HG02798 (cell line): Measurements from ENCODE around the gene PEAR1.
A peak's percentile ranks its signal among the peaks of the same experiment; 100 is the strongest.
"Not testable (repeated sequence)": the region's sequence is repeated elsewhere in the genome, so short reads cannot be mapped to it uniquely, and the experiment has no call there.

Experiments
- ATAC-seq: cut with Tn5 transposase; IDR thresholded peaks from one replicate; pipeline ENCODE4 v1.9.1; 2021; ENCODE audit warnings: mild to moderate bottlenecking; ENCODE audit not compliant: unreplicated experiment, poor library complexity

PEAR1 gene

DNA sequence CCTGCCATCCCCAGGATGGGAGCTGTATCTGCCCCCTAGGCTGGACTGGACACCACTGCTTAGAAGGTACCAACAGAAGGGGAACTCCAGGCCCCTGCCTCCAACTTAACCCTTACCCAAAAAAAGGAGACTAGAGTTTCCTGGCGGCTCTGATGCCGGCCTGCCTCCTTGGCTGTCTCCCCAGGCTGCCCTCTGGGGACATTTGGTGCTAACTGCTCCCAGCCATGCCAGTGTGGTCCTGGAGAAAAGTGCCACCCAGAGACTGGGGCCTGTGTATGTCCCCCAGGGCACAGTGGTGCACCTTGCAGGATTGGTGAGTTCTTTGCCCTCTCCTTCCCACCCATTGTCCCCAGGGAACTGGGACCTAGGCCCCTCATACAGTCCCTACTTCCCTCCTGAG is 18.8 kb downstream of the PEAR1 start:
- ATAC-seq = no peak

DNA sequence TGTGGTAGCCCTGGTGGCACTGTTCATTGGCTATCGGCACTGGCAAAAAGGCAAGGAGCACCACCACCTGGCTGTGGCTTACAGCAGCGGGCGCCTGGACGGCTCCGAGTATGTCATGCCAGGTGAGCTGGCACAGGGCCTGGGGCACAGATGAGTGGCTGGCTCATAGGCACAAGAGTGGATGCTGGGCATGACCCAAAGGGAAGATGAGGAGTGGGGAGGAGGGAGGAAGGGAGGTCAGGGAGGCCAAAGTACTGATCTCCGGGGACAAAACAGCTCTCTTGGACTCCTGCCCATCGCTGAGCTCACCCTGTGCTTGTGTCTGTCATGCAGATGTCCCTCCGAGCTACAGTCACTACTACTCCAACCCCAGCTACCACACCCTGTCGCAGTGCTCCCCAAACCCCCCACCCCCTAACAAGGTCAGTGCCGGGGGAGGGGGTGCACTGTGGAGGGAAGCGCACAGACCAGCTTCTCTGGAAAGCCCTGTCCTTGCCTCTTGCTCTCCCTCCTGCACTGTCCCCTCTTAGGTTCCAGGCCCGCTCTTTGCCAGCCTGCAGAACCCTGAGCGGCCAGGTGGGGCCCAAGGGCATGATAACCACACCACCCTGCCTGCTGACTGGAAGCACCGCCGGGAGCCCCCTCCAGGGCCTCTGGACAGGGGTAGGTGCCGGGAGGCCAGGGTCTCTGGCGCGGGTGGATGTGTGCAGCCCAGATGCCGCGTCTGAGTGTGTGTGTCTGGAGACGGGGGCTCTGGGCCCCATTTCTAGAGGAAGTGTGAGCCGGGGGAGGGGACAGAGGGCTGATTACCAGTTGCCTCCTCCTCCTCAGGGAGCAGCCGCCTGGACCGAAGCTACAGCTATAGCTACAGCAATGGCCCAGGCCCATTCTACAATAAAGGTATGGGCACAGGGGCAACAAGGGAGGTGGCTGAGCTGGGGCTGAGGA is 19.6 kb downstream of the PEAR1 start:
- no peak for ATAC-seq

DNA sequence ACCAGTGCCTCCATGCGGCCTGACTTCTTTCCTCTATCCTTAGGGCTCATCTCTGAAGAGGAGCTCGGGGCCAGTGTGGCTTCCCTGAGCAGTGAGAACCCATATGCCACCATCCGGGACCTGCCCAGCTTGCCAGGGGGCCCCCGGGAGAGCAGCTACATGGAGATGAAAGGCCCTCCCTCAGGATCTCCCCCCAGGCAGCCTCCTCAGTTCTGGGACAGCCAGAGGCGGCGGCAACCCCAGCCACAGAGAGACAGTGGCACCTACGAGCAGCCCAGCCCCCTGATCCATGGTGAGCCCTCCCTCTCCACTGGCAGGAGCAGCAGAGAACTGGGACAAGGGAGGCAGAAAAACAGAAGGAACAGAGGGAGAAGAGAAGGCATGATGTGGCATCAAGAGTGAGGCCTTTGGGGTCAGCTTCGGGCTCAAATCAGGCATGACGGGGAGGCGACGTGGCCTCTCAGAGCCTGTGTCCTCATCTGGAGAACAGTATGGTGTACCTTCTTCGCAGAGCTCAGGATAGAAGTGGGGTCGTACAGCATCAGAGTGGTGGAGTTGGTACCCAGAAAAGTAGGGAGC is 20.4 kb downstream of the PEAR1 start:
- no peak for ATAC-seq

DNA sequence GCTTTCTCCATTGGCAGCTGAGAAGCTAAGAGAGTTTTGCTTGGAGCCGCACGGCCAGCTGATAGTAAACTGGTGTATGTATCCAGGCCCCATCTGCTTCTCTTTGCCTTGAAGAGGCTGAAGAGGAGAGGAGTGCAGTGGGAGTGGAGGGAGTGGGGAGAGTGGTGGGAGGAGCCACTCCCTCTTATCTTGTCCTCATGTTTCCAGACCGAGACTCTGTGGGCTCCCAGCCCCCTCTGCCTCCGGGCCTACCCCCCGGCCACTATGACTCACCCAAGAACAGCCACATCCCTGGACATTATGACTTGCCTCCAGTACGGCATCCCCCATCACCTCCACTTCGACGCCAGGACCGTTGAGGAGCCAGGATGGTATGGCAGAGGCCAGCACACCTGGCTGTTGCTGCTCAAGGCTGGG is 20.9 kb downstream of the PEAR1 start:
- ATAC-seq = no peak

DNA sequence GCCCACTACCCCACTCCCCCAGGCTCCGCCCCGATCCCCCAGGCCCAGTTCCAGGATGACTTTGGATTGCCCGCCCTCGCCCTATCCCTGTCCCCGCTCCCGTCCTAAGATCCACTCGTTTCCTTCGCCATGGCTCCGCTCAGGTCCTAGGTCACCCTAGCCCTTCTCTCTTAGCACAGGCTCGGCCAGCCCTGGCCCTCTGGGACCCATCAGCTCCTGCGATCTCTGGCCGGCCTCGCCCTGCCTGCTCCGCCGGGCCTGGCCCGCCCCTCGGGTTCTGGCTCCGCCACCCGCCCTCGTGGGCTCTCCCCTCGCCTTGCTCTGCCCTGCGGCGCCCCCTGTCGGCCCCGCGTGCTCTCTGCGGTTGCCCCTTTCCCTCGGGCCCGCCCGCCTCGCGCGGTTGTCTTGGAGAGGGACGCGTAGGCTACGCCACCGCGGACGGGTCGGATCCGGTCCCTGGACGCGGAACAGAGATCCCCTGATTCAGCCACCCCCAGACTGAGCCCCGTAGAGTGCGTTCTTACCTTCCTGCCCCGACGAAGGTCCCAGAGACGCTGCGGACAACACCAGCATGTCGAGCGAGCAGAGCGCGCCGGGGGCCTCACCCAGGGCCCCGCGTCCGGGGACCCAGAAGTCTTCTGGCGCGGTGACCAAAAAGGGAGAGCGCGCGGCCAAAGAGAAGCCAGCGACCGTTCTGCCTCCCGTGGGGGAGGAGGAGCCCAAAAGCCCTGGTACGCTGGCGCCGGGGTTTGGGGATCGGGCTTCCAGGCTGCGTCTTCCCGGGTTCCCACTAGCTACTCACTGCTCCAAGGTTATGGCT is 26.9 kb downstream of the PEAR1 start, which contains the start of gene LRRC71:
TSS of gene LRRC71 (plus strand) at position 400 of the 820 bp plus-strand sequence. CDS start at position 572, 172 bp downstream.
- no peak for ATAC-seq

DNA sequence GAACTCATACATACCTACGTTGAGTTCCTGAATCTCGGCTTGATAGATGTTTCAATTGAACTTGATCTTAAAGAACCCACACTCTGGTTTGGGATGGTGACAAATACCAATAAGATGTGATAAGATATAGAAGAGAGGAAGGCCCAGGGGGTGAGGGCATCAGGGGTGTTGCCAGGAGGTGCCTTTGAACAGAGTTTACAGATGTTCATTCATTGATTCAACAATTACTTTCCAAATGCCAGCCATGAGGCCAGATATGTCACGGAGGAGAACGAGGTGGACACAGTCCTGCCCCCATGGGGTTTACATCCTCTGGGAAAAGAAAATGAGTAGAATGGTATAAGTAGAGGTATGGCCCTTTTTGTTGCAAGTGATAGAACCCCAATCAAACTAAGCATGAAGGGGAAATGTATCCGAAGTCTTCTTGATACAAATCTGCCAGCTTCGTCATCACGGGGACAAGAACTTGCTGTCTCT is 27.6 kb downstream of the PEAR1 start:
- no peak for ATAC-seq

DNA sequence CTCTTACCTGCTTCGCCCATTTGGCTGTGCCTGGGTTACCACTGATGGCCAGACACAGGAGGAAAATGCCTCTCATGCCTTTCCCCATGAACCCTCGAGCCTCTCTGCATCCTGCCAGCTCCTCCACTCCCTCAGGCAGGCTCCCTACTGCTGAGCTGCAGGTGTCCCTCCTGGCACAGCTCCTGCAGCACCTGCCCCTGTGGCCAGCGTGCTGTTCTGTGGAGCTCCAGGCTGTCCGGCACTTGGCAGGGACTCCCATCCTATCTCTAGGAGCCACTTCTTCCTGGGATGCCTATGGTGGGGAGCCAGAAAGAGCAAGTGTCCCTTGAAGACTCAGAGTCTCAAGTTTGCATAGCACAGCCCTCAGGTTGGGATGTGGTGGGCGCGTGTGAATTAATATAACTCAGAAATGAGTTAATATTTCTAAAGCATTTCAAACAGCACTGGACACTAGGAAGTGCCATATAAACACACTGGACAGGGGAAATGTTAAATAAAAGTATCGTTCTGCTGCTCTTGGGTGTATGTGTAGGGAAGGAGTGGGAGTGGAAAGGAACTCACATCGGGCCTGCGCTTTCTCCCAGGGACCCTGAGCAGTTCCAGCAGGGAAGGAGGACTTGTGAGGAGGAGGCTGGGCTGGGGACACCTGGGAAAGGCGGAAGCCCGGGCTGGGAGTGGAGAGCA is 29.6 kb downstream of the PEAR1 start:
- ATAC-seq = no peak

DNA sequence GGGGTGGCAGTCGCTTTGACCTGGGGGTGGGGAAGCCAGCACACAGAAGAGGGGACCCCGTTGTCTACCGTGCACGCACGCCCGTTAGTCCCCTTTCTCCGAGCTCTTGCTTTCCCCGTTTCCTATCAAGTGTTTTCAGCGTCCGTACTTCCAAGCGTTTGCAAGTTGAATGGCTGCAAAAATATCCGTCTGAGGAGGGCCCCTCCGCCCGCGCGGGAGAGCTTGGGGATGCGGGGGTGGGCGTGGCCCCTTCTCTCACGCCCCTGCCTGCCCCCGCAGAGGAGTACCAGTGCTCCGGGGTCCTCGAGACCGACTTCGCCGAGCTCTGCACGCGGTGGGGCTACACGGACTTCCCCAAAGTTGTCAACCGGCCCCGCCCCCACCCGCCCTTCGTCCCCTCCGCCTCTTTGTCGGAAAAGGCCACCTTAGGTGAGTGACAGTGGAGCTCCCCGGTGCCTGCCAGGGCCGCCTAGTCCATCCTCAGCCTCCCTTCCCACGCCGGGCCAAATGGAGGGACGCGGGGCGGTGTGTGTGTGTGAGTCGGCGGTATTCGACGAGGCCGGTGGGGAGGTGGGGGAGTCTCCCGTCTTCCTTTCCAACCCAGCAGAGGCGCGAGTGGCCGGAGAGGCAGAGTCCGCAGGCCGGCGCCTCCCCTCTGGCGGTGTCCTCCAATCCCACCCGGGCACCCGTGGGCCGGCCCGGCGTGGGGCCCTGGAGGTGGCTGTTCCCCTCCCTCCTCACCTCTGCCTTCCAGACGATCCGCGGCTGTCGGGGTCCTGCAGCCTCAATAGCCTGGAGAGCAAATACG is 30.4 kb downstream of the PEAR1 start:
- ATAC-seq = no peak

DNA sequence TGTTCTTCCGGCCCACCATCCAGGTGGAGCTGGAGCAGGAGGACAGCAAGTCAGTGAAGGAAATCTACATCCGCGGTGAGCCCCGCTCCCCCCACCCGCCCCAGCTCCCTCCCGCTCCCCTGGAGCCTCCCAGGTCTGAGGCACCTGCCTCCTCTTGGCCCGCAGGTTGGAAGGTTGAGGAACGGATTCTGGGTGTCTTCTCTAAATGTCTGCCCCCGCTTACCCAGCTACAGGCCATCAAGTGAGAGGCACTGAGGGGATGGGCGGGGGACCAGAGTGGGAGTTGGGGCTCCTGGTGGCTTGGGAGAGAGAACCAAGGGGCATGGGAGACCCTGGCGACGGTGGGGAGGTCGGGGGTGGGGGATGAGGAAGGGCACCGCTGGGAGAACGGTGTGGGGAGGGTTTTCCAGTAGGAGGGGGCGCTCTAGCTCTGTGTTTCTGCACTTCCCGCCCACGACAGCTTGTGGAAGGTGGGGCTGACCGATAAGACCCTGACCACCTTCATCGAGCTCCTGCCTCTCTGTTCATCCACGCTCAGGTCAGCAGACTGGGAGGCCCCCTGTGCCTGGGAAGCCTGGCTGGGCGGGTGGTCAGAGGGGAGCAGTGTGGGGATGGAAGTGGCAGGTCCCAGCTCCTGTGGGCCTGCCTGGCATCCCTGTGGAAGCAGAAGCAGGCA is 31.1 kb downstream of the PEAR1 start:
- ATAC-seq = no peak

DNA sequence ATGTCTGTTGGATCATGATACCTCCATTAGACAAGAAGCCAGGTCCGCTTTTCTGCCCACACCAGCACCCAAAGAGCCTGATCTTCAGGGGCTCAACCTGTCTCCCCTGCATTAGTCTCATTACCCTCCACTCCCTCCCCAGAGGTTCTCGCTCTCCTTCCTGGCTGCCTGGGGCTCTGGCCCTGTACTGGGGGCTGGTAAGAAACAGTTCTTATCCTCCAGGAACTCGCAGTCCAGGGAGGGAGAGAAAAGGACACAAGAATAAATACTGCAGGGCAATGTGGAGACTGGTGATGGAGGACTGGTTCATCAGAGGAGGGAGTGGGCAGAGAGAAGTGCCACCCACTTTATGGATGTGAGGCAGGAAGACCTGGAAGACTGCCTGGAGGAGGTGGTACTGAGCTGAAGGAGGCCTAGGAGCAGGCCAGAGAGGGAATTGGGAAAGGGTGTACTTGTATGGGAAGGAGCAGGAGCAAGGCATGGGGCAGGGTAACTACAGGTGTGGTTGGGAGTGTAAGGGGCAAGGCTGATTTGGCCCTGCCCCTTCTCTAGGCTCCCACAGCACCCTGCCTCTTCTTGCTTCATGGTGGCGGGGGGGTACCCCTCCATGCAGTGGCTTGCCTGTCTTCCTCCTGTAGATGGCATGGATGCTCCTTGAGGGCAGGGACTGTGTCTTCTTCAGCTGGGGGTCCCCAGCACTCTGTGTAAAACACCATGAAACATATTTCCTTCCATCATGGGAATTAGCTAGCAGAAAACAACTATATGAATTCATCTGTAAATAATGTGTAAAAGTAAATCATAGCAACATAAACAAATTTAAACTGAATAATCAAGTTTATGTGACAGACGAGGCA is 31.9 kb downstream of the PEAR1 start:
- ATAC-seq = no peak

DNA sequence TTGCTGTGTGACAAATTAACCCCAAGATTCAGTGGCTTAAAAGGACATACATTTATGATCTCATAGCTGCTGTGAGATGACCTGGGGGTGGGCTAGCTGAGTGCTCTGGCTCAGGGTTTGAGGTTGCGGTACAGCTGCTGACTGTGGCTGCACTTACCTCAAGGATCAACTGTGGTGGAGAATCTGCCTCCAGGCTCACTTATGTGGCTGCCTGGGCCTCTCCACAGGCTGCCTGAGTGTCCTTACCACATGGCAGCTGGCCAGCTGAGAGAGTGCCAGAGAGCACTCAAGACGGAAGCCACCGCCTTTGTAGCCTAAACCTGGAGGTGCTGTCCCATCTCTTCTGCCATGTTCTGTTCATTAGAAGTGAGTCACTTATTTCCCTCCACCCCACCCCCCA is 32.7 kb downstream of the PEAR1 start:
- ATAC-seq = no peak

DNA sequence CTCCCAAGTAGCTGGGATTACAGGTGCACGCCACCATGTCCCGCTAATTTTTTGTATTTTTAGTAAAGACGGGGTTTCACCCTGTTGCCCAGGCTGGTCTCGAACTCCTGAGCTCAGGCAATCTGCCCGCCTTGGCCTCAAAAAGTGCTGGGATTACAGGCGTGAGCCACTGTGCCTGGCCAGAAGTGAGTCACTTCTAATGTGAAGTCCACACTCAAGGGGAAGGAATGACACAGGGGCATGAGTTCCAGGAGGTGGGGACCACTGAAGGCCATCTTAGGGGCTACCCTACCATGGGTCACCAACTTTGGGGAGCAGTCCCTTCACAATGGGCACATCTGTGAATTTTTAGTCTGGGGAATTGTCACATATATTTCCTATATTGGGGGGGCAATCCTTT is 33.2 kb downstream of the PEAR1 start:
- not testable (repeated sequence) for ATAC-seq

DNA sequence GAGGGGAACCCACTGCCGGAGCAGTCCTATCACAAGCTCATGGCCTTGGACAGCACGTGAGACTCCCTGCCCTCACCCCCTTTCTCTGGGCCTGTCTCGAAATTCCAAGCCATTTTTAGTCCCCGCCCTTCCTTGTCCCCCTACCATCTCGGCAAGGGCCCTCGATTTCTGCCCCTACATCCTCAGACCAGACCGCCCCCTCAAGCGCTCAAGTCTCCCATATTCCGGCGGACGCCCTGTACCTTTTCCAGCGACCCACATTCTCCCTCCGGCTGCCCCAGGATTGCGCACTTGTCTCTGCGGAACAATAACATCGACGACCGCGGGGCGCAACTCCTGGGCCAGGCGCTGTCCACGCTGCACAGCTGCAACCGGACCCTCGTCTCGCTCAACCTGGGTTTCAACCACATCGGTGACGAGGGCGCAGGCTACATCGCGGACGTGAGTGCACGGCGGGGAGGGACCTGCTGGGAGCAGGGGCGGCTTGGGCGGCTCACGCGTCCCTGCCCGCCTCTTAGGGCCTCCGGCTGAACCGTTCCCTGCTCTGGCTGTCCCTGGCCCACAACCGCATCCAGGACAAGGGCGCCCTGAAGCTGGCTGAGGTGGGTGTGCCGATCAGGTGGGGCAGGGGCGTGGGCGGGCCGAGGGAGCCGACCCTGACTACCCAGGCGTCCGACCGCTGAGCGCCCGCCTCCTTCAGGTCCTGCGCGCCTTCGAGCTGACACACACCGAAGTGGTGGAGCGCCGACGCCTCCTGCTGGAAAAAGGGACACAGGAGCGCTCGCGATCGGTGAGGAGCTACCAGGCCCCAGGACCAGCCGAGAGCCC is 33.9 kb downstream of the PEAR1 start:
- peak; percentile 44 for ATAC-seq

DNA sequence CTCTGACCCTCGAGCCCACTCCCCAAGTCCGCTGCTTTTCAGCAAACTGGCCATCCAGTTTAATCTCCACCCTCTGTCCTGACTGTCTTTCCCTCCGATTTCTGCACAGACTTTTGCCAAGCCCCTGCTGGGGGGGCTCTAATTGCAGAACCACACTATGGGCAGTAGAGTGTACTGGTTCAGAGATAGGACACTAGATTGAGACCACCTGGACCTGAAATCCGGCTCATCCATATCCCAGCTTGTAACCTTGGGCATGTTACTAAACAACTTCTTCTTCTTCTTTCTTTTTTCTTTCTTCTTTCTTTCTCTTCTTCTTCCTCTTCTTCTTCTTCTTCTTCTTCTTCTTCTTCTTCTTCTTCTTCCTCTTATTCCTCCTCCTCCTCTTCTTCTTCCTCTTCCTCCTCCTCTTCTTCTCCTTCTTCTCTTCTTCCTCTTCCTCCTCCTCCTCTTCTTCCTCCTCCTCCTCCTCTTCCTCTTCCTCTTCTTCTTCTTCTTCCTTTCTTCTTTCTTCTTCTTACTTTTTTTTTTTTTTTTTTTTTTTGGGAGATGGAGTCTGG is 34.6 kb downstream of the PEAR1 start:
- ATAC-seq = no peak

DNA sequence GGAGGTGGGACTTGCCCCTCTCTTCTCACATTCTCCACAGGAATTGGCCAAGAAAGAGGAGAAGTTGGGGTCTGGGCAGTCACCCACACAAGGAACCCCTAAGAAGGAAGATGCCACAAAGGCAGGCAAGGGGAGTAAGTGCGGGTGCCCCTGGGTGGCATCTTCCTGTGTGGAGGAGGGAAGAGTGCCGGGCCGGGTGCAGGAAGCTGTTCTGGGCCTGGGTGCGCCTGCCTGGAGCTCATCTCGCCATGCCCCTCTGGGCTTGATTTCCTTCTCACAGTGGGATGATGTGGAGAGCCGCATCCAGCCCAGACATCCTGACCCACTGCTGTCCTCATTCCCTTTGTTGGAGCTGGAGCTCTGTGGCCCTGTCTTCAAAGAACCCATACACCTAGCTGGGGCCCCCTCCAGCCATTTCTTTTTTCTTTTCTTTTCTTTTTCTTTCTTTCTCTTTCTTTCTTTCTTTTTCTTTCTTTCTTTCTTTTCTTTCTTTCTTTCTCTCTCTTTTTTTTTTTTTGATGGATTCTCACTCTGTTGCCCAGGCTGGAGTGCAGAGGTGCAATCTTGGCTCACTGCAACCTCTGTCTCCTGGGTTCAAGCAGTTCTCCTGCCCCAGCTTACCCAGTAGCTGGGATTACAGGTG is 36.2 kb downstream of the PEAR1 start:
- no peak for ATAC-seq

DNA sequence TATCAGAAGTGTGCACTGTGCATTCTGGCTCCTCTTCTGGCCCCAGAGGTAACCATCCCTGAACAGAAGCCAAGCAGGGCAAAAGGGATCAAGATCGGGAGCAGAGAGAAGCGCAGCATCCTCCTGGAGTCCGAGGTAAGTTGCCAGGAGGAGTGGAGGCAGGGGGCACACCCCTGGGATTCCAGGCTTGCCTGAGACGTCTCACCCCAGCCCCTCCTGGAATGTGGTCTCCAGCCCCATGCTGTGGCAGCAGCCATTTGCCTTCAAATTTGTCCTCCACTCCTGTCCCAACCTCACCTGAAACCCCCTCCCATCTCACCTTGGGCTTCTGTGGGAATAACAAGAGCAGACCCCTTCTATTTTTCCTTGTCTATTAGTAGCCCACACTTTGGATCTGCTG is 37.0 kb downstream of the PEAR1 start:
- no peak for ATAC-seq
